ENCODE data around the gene ELOVL1. TPM values are rescaled to one million over a fixed set of nuclear protein-coding genes. Genes with fewer than 3 reads are reported as not detected.

ELOVL1 gene
- total RNA-seq, 1 donor from 2014 or later = 34.4 TPM

DNA sequence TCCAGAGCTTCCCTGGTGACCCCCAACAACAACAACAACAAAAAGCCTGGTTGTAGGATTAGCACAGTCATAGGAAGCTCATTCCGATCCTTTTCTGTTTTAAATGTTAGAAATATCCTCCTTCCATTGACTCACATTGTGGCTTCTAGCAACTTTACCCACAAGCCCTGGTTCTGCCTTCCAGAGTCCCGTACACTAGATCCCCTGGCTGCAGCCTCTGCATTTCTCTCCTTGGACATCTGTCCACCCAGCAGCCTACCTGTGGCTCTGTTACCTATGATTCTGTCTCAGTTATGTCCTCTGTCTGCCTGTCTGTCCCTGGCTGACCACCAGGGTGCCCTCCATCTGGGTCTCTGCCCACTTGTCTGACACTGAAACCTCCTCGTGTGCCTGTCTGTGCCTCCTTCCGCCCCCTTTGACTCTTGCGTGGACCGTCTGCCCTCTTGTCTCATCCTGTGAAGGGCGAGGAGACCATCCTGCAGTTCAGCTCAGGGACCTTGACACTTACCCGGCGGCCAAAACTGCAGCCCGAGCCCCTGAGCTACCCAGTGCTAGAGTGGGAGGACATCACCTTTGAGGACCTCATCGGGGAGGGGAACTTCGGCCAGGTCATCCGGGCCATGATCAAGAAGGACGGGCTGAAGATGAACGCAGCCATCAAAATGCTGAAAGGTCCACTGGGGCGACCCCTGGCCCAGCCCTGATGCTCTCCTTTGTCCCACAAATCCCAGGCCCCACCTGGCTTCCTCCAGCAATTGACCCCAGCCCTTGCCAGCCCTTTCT, 50.9 kb downstream of the ELOVL1 start:
- no peak for DNase-seq (ENCODE audit: missing footprints)
- intact Hi-C loops (cut with DNase I) = no loop called here
- no peak for ATAC-seq

DNA sequence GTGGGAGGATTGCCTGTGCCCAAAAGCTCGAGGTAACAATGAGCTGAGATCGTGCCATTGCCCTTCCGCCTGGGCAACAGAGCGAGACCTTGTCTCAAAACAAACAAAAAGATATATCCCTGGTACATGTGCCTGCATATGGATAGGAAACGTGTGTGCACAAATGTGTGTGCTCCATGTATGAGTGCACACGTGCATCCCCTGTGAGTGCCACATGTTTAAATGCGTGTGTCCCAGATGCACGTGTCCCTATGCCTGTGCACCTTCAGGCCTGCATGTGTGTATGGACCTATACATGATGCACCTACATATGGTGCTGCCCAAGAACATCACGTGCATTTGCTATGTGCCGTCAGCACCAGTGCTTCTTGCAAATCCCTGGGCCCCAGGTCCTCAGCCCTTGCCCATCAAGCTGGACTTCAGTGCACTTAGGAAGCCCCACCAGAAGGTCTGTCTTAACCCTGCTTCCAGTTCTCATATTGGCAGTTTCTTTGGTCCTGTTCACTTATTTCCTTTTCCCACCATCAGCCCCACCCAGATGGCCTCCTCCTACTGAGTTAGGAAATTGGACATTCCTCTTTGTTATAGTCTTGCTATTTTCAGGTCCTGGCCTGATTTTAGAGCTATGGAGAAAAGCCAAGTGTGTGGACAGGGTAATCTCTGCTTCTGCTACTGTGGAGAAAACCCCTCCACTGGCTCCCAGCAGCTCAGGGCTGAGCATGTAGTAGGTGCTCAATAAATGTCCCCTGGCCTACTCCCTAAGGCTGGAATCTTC, 51.7 kb downstream of the ELOVL1 start:
- ATAC-seq (no peak), DNase-seq (ENCODE audit: missing footprints) (no peak)
- intact Hi-C loops (cut with DNase I) = no loop called here

DNA sequence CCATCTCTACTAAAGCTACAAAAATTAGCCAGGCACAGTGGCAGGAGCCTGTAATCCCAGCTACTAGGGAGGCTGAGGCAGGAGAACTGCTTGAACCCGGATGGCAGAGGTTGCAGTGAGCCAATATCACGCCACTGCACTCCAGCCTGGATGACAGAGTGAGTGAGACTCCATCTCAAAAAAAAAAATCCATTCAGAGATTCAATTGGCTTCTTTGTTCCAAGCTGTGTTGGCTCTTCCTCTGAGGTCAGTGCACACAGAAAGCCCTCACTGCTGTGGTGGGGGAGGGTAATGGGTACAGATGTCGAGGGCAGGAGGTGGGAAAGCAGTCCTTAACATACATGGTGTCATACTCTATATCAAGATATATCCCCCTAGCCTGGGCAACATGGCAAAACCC, 52.3 kb downstream of the ELOVL1 start:
- no peak for ATAC-seq
- intact Hi-C loops (cut with DNase I) = no loop called here
- DNase-seq (ENCODE audit: missing footprints) = no peak

DNA sequence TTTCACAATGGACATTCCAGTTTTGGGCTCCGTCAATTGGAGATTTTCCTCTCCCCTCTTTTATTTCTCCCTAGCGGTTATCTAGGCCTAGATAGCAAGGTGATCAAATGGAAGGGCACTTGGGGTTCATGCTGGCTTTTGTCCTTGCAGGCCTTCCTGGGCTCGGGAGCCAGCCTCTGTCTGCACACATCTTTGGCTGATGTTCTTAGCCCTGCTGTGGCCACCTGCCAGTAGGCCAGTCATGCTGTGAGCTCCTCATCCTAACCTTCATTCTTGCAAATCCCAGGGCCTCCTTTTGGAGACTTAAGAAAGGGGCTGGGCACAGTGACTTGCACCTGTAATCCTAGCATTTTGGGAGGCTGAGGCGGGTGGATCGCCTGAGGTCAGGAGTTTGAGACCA, 53.6 kb downstream of the ELOVL1 start:
- intact Hi-C loops (cut with DNase I) = no loop called here
- DNase-seq (ENCODE audit: missing footprints) (no peak), ATAC-seq (no peak)

DNA sequence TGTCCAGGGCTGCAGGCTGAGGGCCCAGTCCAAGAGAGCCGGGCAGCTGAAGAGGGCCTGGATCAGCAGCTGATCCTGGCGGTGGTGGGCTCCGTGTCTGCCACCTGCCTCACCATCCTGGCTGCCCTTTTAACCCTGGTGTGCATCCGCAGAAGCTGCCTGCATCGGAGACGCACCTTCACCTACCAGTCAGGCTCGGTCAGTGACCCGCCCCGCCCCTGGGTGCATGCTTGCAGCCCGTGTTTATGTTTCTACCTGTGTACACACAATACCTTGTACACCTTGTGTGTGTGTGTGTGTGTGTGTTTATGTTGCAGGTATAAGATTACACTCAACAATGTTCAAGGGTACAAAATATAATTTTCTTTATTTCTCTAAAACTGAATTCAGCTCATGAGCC, 54.0 kb downstream of the ELOVL1 start:
- ATAC-seq (no peak), DNase-seq (ENCODE audit: missing footprints) (no peak)
- intact Hi-C loops (cut with DNase I) = no loop called here

Small RNA genes within 50 kb of the gene (microRNA-seq; reads per million reads assigned to microRNA genes)
- gene MIR6734 = not detected

Other genes starting within 250 kb of the ELOVL1 start
- 26.8 TPM for gene EBNA1BP2, start 195.7 kb downstream of the ELOVL1 start, total RNA-seq
- not detected for gene CFAP57, start 195.7 kb downstream of the ELOVL1 start, total RNA-seq
- not detected for gene TMEM125, start 98.0 kb downstream of the ELOVL1 start, total RNA-seq
- not detected for gene C1orf210, start 82.4 kb downstream of the ELOVL1 start, total RNA-seq
- 22.2 TPM for gene TIE1, start 67.0 kb downstream of the ELOVL1 start, total RNA-seq
- gene MPL, start 30.2 kb downstream of the ELOVL1 start, total RNA-seq = 0.73 TPM
- gene CDC20, start 9.0 kb downstream of the ELOVL1 start, total RNA-seq = 1.6 TPM
- 18.0 TPM for gene MED8, start 21.8 kb upstream of the ELOVL1 start, total RNA-seq
- gene SZT2, start 21.9 kb upstream of the ELOVL1 start, total RNA-seq = 22.5 TPM
- 20.2 TPM for gene HYI, start 85.9 kb upstream of the ELOVL1 start, total RNA-seq
- 7.7 TPM for gene PTPRF, start 162.9 kb upstream of the ELOVL1 start, total RNA-seq